Caco-2 (cell line): ENCODE results near the gene TRAF1. TPM values are rescaled to one million over a fixed set of nuclear protein-coding genes. Genes with fewer than 3 reads are reported as not detected.

Experiments used
- BruUV-seq: library from RNA; stranded (reverse); fragments of 400-500 nt; replicated peaks from 2 replicates; lab custom pipeline; 2021; lab: Mats Ljungman, UMichigan
- CTCF ChIA-PET: fragments of 300-600 bp; sonication (Branson Sonifier 250); formaldehyde crosslinking; loops from one replicate; lab custom pipeline; 2022; ENCODE audit warnings: antibody characterized with exemption; lab: Charles Lee
- POLR2A ChIA-PET: fragments of 300-600 bp; sonication (Branson Sonifier 250); formaldehyde crosslinking; loops from one replicate; lab custom pipeline; 2022; ENCODE audit warnings: antibody characterized with exemption; lab: Charles Lee
- DNase-seq, 2 experiments: peaks; one replicate each; pipeline versions ENCODE4 v3.0.0 to v3.0.0-alpha.2; 2020 to 2022
- H3K27me3 ChIP-seq: replicated peaks from 2 replicates; pipeline ENCODE4 v1.6.0; 2011; ENCODE audit warnings: low read length; ENCODE audit not compliant: control insufficient read depth, insufficient read depth
- H3K36me3 ChIP-seq: 2 replicates; pipeline ENCODE4 v1.5.1; 2011; ENCODE audit warnings: low read length; ENCODE audit not compliant: control insufficient read depth, insufficient read depth
- H3K4me1 ChIP-seq: fragments of 250-450 bp; sonication (Bioruptor Pico); 2 replicates; pipeline ENCODE4 v1.5.1; 2020; ENCODE audit warnings: mild to moderate bottlenecking
- H3K4me3 ChIP-seq: 2 replicates; pipeline ENCODE4 v1.5.1; 2011; ENCODE audit warnings: low read depth, mild to moderate bottlenecking, control low read depth, low read length
- H3K9me3 ChIP-seq: fragments of 250-450 bp; sonication (Bioruptor Pico); 2 replicates; pipeline ENCODE4 v1.5.1; 2020; ENCODE audit warnings: mild to moderate bottlenecking, moderate library complexity
- H3K27ac Mint-ChIP-seq: one replicate; pipeline ENCODE4 v1.8.0; 2022; ENCODE audit warnings: mixed read lengths; ENCODE audit not compliant: unreplicated experiment
- H3K27me3 Mint-ChIP-seq: one replicate; pipeline ENCODE4 v1.8.0; 2022; ENCODE audit warnings: mixed read lengths; ENCODE audit not compliant: insufficient read depth, unreplicated experiment
- H3K36me3 Mint-ChIP-seq: one replicate; pipeline ENCODE4 v1.8.0; 2022; ENCODE audit warnings: mild to moderate bottlenecking, mixed read lengths; ENCODE audit not compliant: insufficient read depth, unreplicated experiment
- H3K4me1 Mint-ChIP-seq: one replicate; pipeline ENCODE4 v1.8.0; 2022; ENCODE audit warnings: low read depth, mixed read lengths; ENCODE audit not compliant: unreplicated experiment
- H3K4me3 Mint-ChIP-seq: one replicate; pipeline ENCODE4 v1.8.0; 2022; ENCODE audit warnings: mild to moderate bottlenecking, moderate library complexity, mixed read lengths; ENCODE audit not compliant: unreplicated experiment
- H3K9me3 Mint-ChIP-seq: one replicate; pipeline ENCODE4 v1.8.0; 2022; ENCODE audit warnings: mixed read lengths; ENCODE audit not compliant: unreplicated experiment
- CTCF ChIP-seq, 2 experiments: fragments of 200-600 bp in 1 of 2; IDR thresholded peaks; 1 replicate in 1 of 2; 2 replicates in 1 of 2; pipeline versions ENCODE4 v1.5.1 to v1.8.0; 2011 to 2022; ENCODE audit warnings: antibody characterized with exemption in 1 of 2, control low read depth in 1 of 2, inconsistent platforms in 1 of 2, low read depth in 1 of 2, low read length in 1 of 2, mild to moderate bottlenecking in 1 of 2, moderate library complexity in 1 of 2; ENCODE audit not compliant: insufficient read depth in 1 of 2, severe bottlenecking in 1 of 2, unreplicated experiment in 1 of 2
- intact Hi-C: fragments of 100-400 bp; cut with micrococcal nuclease; formaldehyde crosslinking; loops from one replicate; pipeline ENCODE4 v1.10.0; 2022; ENCODE audit not compliant: unreplicated experiment
- total RNA-seq: library from RNA; stranded (reverse); gene quantifications from 2 replicates; pipeline ENCODE4 v1.2.3, GENCODE V29; 2022

The TRAF1 gene
- total RNA-seq, 1 experiment from 2014 or later, result 1.1 TPM

DNA sequence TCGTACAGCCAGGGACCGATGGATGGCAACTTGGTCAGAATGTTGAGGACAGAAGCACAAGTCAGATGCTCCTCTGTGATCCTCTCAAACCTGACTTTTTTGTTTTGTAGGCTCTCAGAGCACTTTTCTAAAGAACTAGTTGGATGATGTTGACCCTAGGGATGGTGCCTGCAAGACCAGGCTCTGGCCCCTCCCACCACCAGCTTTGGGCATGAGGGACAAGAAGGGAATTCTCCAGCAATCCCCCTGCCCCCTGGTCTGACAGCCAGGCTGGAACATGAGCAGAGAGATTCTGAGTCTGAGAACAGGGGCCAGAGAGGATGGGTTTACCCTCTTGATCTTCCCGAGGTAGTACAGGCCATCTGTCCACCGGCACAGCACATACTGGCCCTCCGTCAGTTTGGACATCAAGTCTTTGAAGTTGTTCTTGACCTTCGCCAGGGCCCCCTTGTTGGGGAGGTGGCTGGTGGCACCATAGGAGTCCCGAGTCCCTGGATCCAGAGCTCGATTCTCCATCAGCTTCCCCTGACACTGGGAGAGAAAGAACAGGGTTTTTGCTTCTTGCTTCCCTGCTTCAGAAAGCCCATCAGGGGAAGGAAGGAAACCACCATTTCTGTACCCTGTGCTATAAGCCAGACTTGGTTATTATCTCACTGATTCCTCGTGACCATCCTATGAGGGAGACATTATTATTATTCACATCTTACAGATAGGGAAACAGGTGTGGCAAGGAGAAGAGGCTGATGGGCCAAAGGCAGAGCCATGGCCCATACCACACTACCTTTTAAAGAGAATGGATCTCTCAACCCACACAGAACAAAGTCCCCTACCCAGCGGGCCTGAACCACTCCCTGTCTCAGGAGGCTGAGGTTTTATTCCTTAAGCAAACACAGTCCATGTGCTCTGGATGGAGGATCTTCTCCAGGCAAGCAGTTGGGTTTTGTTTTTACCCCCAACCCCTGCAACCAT is 52.1 kb downstream of the TRAF1 start:
- Mint-ChIP-seq H3K36me3 (peaks cover 45% of the 10 kb centered on the region), H3K4me1 (peaks cover 42% of the 10 kb centered on the region), H3K4me3 (peak overlapping the region; percentile 86), H3K27ac (peak overlapping the region; percentile 69), H3K9me3 (no peaks in the 10 kb centered on the region), H3K27me3 (no peaks in the 10 kb centered on the region)
- Histone ChIP-seq H3K36me3 (peaks cover 1% of the 10 kb centered on the region), H3K27me3 (no peaks in the 10 kb centered on the region), H3K9me3 (no peaks in the 10 kb centered on the region), H3K4me3 (no peak overlapping the region), H3K4me1 (peaks cover 40% of the 10 kb centered on the region)
- POLR2A ChIA-PET, result no interaction called here
- no peak for DNase-seq
- intact Hi-C loops, result no loop called here
- TF ChIP-seq CTCF (IDR thresholded peaks at IDR 0.05; ENCODE audit: insufficient read depth in 1 of 2, low read depth in 1 of 2, low read length in 1 of 2, severe bottlenecking in 1 of 2, unreplicated experiment in 1 of 2), result no peak
- no TSS peak for BruUV-seq
- CTCF ChIA-PET, result no interaction called here

DNA sequence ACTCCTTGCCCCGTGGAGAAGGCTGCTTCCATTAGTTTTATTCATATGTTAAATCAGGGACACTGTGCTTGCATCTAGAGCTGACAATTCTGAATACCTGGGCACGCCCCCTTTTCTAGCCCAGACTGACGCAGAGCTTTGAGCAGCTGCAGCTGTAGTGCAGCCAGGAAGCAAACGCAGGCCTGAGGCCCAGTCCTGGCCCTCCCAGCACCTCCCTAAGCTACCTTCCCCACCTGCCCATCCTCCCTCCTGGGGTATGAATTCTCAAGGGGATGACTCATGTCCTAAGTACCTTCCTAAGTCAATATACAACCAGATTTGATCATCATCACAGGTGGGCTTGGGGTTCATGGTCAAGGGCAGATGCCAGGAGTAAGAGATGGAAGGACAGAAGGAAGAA is 53.1 kb downstream of the TRAF1 start:
- Mint-ChIP-seq H3K27me3 (no peaks in the 10 kb centered on the region), H3K4me3 (peak overlapping the region; percentile 17), H3K36me3 (peaks cover 55% of the 10 kb centered on the region), H3K4me1 (peaks cover 33% of the 10 kb centered on the region), H3K27ac (peak overlapping the region; percentile 69), H3K9me3 (no peaks in the 10 kb centered on the region)
- Histone ChIP-seq H3K4me1 (peaks cover 38% of the 10 kb centered on the region), H3K27me3 (no peaks in the 10 kb centered on the region), H3K36me3 (peaks cover 1% of the 10 kb centered on the region), H3K9me3 (no peaks in the 10 kb centered on the region), H3K4me3 (no peak overlapping the region)
- BruUV-seq, result no TSS peak
- peak; percentile 59 to 78 for DNase-seq
- TF ChIP-seq CTCF (IDR thresholded peaks at IDR 0.05; ENCODE audit: insufficient read depth in 1 of 2, low read depth in 1 of 2, low read length in 1 of 2, severe bottlenecking in 1 of 2, unreplicated experiment in 1 of 2), result no peak
- POLR2A ChIA-PET, result interaction anchor here (0.9 kb wide), 1 partner anchor 80 kb away, joined by 3 read pairs; no protein-coding TSS in a partner anchor
- intact Hi-C loops, result loop anchor here (1.0 kb wide), 1 partner anchor 30 kb away; no protein-coding TSS in a partner anchor
- CTCF ChIA-PET, result interaction anchor here (1.7 kb wide), 1 partner anchor 13 kb away, joined by 4 read pairs; no protein-coding TSS in a partner anchor

- no peak overlapping the region for H3K4me3 ChIP-seq
- H3K36me3 ChIP-seq, result peaks cover 1% of the 10 kb centered on the region
- no peaks in the 10 kb centered on the region for H3K27me3 ChIP-seq
- intact Hi-C loops, result loop anchor here (1.0 kb wide), 1 partner anchor 30 kb away; no protein-coding TSS in a partner anchor
- H3K27me3 Mint-ChIP-seq, result no peaks in the 10 kb centered on the region
- peak overlapping the region; percentile 69 for H3K27ac Mint-ChIP-seq
- ChIA-PET POLR2A (interaction anchor here (0.9 kb wide), 1 partner anchor 79 kb away, joined by 3 read pairs; no protein-coding TSS in a partner anchor), CTCF (interaction anchor here (1.7 kb wide), 1 partner anchor 13 kb away, joined by 4 read pairs; no protein-coding TSS in a partner anchor)
- no peaks in the 10 kb centered on the region for H3K9me3 Mint-ChIP-seq
- H3K9me3 ChIP-seq, result no peaks in the 10 kb centered on the region
- H3K4me1 ChIP-seq, result peaks cover 37% of the 10 kb centered on the region
- peaks cover 28% of the 10 kb centered on the region for H3K4me1 Mint-ChIP-seq
- no peak for TF ChIP-seq CTCF (IDR thresholded peaks at IDR 0.05; ENCODE audit: insufficient read depth in 1 of 2, low read depth in 1 of 2, low read length in 1 of 2, severe bottlenecking in 1 of 2, unreplicated experiment in 1 of 2)
- BruUV-seq, result no TSS peak
- no peak overlapping the region for H3K4me3 Mint-ChIP-seq
- peaks cover 55% of the 10 kb centered on the region for H3K36me3 Mint-ChIP-seq
- no peak for DNase-seq
Observed at GRCh38 chr9:120872791-120873502, 53.6 kb downstream of the TRAF1 start.
